Gastroesophageal sphincter (tissue), 4 donors: Measurements from ENCODE around the gene FOXQ1. TPM values are rescaled to one million over a fixed set of nuclear protein-coding genes. Genes with fewer than 3 reads are reported as not detected.
A peak's percentile ranks its signal among the peaks of the same experiment; 100 is the strongest.

Source experiments
- ATAC-seq: fragments of 150-250 bp; one replicate; pipeline ENCODE4 v1.9.1; 2016; ENCODE audit warnings: mild to moderate bottlenecking, moderate library complexity
- H3K27ac ChIP-seq, 4 donors: fragments of 200-600 bp; sonication (generic) in 3 of 4; 1 replicate in 3 of 4; 2 replicates in 1 of 4; pipeline ENCODE4 v1.5.1; 2016 to 2019
- H3K27me3 ChIP-seq: fragments of 200-600 bp; sonication (generic); one replicate; pipeline ENCODE4 v1.5.1; 2019
- H3K36me3 ChIP-seq, 2 donors: fragments of 200-600 bp; sonication (generic); one replicate each; pipeline ENCODE4 v1.5.1; 2019; ENCODE audit warnings: control low read depth in 1 of 2
- H3K4me1 ChIP-seq, 3 donors: fragments of 200-600 bp; sonication (generic); 1 replicate in 2 of 3; 2 replicates in 1 of 3; pipeline ENCODE4 v1.5.1; 2016 to 2019; ENCODE audit warnings: control low read depth in 2 of 3
- H3K4me3 ChIP-seq, 2 donors: fragments of 200-600 bp; sonication (generic); one replicate each; pipeline ENCODE4 v1.5.1; 2019; ENCODE audit warnings: mild to moderate bottlenecking in 1 of 2, moderate library complexity in 1 of 2
- H3K9me3 ChIP-seq, 3 donors: fragments of 200-600 bp; sonication (generic); one replicate each; pipeline ENCODE4 v1.5.1; 2017 to 2019; ENCODE audit warnings: control low read depth in 2 of 3
- EP300 ChIP-seq: sonication (generic); formaldehyde crosslinking; IDR thresholded peaks from one replicate; pipeline ENCODE4 v1.6.1; 2017; ENCODE audit warnings: antibody characterized with exemption, mild to moderate bottlenecking
- POLR2A ChIP-seq, 2 donors: fragments of 450-650 bp; IDR thresholded peaks; one replicate each; pipeline ENCODE4 v1.6.1; 2017; ENCODE audit warnings: antibody characterized with exemption in 2 of 2, mild to moderate bottlenecking in 2 of 2, moderate library complexity in 1 of 2
- POLR2AphosphoS5 ChIP-seq: sonication (generic); formaldehyde crosslinking; IDR thresholded peaks from one replicate; pipeline ENCODE4 v1.6.1; 2017; ENCODE audit warnings: antibody characterized with exemption
- WGBS, 2 donors: methylation state at CpG; one replicate each; pipeline ENCODE4 v1.1.5; 2018; ENCODE audit warnings: low coverage in 1 of 2; 5-methylcytosine and 5-hydroxymethylcytosine counted together
- total RNA-seq, 4 donors: library from RNA; depleted of rRNA; stranded (reverse); fragments of >200 nt; gene quantifications; one replicate each; pipeline ENCODE4 v1.1.0, GENCODE V29; 2016
- TF ChIP-seq, protein P1 (sequence below), 4 experiments: fragments of 200-600 bp in 2 of 4; fragments of 450-650 bp in 2 of 4; sonication (generic) in 1 of 4; IDR thresholded peaks; one replicate each; pipeline ENCODE4 v1.5.1; 2017 to 2019; ENCODE audit warnings: antibody characterized with exemption in 4 of 4, mild to moderate bottlenecking in 2 of 4, moderate library complexity in 2 of 4

The FOXQ1 gene, protein sequence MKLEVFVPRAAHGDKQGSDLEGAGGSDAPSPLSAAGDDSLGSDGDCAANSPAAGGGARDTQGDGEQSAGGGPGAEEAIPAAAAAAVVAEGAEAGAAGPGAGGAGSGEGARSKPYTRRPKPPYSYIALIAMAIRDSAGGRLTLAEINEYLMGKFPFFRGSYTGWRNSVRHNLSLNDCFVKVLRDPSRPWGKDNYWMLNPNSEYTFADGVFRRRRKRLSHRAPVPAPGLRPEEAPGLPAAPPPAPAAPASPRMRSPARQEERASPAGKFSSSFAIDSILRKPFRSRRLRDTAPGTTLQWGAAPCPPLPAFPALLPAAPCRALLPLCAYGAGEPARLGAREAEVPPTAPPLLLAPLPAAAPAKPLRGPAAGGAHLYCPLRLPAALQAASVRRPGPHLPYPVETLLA
- 1 to 10 TPM in 3 of 4 donors, under 1 TPM in 1; 0.40 to 7.0 (median 4.5) TPM for total RNA-seq

DNA sequence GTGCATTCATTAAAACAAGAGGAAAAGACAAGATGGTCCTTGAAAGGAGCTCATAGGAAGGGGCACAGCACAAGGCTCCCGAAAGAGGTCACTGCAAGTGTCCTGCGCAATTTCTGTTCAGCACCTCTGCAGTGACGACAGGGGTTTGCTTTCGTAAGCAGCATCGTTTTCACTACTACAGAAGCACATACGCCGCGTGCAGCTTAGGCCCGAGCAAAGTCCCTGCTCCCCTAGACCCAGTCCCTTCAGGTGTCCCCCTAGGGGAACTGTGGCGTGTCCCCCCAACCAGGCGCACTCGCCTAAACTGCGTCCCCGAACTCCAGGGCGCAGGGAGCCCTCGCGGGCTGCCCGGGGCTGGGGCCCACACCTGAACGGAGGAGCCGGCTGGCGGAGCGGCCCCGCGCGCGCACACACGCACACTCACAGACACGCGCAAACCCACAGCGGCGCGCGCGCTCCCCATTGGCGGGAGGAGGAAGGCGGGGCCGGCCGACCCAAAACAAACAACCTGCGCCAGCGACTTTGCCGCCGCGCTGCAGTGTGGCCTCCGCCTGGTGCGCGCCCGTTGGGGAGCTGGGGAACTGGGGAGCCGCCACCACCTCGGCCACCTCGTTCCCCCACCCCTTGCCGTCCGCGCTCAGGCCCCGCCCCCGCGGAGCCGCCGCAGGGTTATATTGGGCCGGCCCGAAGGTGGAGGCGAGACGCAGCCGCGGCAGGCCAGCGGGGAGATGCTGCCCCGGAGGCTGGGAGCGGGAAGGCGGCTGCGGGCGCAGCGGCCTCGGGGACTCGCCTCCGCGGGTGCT is at the start of gene FOXQ1:
Gene FOXQ1, plus strand, starts transcription at position 699 of the 803 bp plus-strand sequence. CDS start 607 bp downstream, outside the sequence.
- Histone ChIP-seq H3K27me3 (peaks cover 26% of the 10 kb centered on the region), H3K36me3 (no peaks in the 10 kb centered on the region), H3K4me3 (peak within 1 kb of the TSS; percentile 57 to 70), H3K4me1 (peaks cover 0 to 55% (median 11%) of the 10 kb centered on the region in 3 donors), H3K27ac (peak within 1 kb of the TSS; percentile 66 to 93 (median 88)), H3K9me3 (no peaks in the 10 kb centered on the region)
- WGBS, 2 donors = 8 to 17% methylated on average over 4 to 5 of the region's 75 CpGs
- TF ChIP-seq, protein P1, sequence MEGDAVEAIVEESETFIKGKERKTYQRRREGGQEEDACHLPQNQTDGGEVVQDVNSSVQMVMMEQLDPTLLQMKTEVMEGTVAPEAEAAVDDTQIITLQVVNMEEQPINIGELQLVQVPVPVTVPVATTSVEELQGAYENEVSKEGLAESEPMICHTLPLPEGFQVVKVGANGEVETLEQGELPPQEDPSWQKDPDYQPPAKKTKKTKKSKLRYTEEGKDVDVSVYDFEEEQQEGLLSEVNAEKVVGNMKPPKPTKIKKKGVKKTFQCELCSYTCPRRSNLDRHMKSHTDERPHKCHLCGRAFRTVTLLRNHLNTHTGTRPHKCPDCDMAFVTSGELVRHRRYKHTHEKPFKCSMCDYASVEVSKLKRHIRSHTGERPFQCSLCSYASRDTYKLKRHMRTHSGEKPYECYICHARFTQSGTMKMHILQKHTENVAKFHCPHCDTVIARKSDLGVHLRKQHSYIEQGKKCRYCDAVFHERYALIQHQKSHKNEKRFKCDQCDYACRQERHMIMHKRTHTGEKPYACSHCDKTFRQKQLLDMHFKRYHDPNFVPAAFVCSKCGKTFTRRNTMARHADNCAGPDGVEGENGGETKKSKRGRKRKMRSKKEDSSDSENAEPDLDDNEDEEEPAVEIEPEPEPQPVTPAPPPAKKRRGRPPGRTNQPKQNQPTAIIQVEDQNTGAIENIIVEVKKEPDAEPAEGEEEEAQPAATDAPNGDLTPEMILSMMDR (IDR thresholded peaks at IDR 0.05) = no peak
- TF ChIP-seq POLR2AphosphoS5 (peak; percentile 72), POLR2A (IDR thresholded peaks at IDR 0.05) (peak; percentile 73 to 91)
- peak; percentile 73 for ATAC-seq

DNA sequence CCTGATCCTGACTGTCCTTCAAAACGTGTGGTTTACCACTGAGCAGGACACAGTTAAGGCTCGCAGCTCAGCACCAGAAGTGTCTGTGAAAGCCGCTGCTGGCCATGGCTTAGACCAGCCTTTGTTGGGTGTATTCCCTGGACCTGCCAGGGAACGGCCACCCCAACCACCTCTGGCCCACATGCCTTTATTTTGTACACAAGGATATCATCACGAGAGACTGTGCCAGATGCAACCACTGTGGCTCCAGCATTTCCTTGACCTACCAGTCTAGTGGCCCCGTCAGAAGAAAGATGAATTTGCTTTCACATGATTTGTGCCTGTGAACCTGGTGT is 49.2 kb upstream of the FOXQ1 start:
- 60 to 94% methylated on average over 1 to 3 of the region's 6 CpGs for WGBS, 2 donors
- Histone ChIP-seq H3K27ac (no peak overlapping the region), H3K4me3 (no peak overlapping the region), H3K36me3 (no peaks in the 10 kb centered on the region), H3K27me3 (no peaks in the 10 kb centered on the region), H3K4me1 (no peaks in the 10 kb centered on the region), H3K9me3 (no peaks in the 10 kb centered on the region)
- TF ChIP-seq POLR2A (IDR thresholded peaks at IDR 0.05) = no peak
- TF ChIP-seq POLR2AphosphoS5 = no peak
- no peak for TF ChIP-seq EP300
- TF ChIP-seq, protein P1 (IDR thresholded peaks at IDR 0.05) = no peak
- ATAC-seq = no peak

DNA sequence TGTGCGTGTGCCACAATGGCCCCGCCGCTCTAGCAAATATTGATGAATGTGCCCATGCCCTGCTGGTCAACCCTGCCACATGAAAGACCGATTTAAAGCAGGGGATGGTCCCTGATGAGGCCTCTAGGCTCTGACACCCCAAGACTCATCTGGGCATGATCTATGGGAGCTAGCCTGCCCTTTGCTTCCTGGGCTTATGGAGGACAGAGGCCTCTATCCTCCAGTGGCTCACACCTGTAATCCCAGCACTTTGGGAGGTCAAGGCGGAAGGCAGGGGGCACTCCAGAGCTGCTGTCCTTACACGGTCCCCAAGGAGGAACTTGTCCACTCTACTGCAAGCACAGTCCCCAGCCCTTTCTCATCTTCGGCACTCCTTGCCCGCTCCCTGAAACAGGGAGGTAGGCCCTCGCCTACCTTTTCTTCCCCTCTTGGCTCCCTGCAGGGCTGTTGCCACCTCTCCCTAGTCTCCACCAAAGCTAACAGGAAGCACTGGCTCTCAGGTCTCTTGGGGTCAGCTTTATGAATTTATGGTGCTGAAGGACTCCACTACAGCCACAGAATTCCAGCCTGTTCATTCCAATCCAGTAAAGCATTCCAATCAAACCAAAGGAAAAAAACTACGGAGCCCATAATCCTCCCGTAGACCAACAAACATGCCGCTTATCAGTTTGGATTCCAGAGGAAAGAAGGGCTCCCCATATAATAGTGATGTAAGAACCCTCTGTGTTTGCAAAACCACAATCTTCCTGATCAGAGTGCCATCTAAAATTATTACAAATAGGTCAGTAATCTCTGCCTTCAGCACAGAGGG is 48.7 kb upstream of the FOXQ1 start:
- Histone ChIP-seq H3K9me3 (no peaks in the 10 kb centered on the region), H3K27ac (no peak overlapping the region), H3K4me3 (no peak overlapping the region), H3K36me3 (no peaks in the 10 kb centered on the region), H3K27me3 (no peaks in the 10 kb centered on the region), H3K4me1 (no peaks in the 10 kb centered on the region)
- ATAC-seq = no peak
- TF ChIP-seq EP300 = no peak
- TF ChIP-seq, protein P1 (IDR thresholded peaks at IDR 0.05) = no peak
- TF ChIP-seq POLR2AphosphoS5 = no peak
- no peak for TF ChIP-seq POLR2A (IDR thresholded peaks at IDR 0.05)
- WGBS, 2 donors = 87 to 89% methylated on average over 5 to 6 of the region's 12 CpGs

DNA sequence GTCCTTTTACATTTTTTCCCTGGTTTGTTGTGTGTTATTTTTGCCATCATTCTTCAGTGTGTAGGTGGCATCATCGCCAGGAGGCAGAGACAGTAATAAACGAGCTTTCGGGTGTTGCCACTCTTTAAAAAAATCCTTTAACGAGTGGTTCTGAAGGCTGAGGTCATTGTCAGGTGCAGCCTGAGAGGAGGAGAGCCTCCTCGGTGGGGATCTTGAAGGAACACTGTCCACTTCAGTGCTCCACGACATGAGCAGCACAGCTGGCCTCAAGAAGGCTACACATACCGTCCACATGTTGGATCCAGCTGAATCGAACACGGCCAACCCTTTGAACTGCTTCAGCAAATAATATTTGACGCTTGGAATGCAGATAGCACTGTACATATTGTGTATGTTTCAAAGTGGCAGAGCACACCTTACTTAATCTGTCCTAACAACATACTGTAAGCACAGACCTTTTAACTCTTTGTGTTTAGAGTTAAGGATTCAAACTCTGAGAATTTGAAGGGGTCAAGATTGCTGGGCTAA is 48.0 kb upstream of the FOXQ1 start:
- H3K27me3 ChIP-seq = no peaks in the 10 kb centered on the region
- no peak overlapping the region for H3K4me3 ChIP-seq
- H3K9me3 ChIP-seq = no peaks in the 10 kb centered on the region
- no peaks in the 10 kb centered on the region for H3K4me1 ChIP-seq
- H3K36me3 ChIP-seq = no peaks in the 10 kb centered on the region
- no peak for ATAC-seq
- H3K27ac ChIP-seq = no peak overlapping the region
- 77 to 85% methylated on average over 7 to 10 of the region's 10 CpGs for WGBS, 2 donors
- TF ChIP-seq POLR2A (IDR thresholded peaks at IDR 0.05) = no peak
- no peak for TF ChIP-seq POLR2AphosphoS5
- TF ChIP-seq, protein P1 (IDR thresholded peaks at IDR 0.05) = no peak
- no peak for TF ChIP-seq EP300
